Measurements from ENCODE around the gene ZBTB2.

GRCh38 chr6:151422981-151423380, 31.6 kb upstream of the ZBTB2 start:
- TF ChIP-seq CTCF (IDR thresholded peaks at IDR 0.05 in 8 of 11, conservative IDR thresholded peaks at IDR 0.05 in 3 of 11) (no peak), POLR2AphosphoS5 (IDR thresholded peaks at IDR 0.05) (no peak)

Data from spleen (tissue), 7 donors.